ENCODE measurements around the gene CD247.
A peak's percentile ranks its signal among the peaks of the same experiment; 100 is the strongest.

CD247 gene

GRCh38 chr1:167526667-167527383 is 8.5 kb upstream of the CD247 start:
- no peak for DNase-seq
- no peak for ATAC-seq
- no peaks in the 10 kb centered on the region for H3K27me3 Mint-ChIP-seq
- H3K27ac Mint-ChIP-seq = no peak overlapping the region
- no peaks in the 10 kb centered on the region for H3K9me3 Mint-ChIP-seq
- no peak overlapping the region for H3K4me3 Mint-ChIP-seq
- H3K4me1 Mint-ChIP-seq = peaks cover 7% of the 10 kb centered on the region

DNA sequence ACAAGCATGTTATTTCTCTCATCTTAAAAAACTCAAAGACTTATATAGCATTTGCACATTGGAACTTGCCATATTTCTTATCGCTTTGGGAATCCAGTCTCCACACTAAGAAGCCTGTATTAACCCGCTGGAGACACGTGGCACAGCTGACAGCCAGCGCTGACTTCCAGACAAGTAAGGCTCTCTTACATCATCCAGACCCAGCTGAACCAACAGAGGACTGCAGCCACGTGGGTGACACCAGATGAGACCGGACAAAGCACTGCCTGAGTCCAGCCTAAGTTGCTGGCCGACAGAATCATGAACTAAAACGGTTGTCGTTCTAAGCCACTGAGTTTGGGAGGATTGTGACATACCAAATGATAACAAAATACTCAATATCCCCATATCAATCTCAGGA is 6.3 kb upstream of the CD247 start:
- Mint-ChIP-seq H3K9me3 (no peaks in the 10 kb centered on the region), H3K4me1 (peaks cover 13% of the 10 kb centered on the region), H3K27ac (no peak overlapping the region), H3K27me3 (no peaks in the 10 kb centered on the region), H3K4me3 (no peak overlapping the region)
- DNase-seq (no peak), ATAC-seq (no peak)

- ATAC-seq = no peak
- H3K4me1 Mint-ChIP-seq = peaks cover 18% of the 10 kb centered on the region
- no peak overlapping the region for H3K27ac Mint-ChIP-seq
- DNase-seq = no peak
- no peak overlapping the region for H3K4me3 Mint-ChIP-seq
- H3K27me3 Mint-ChIP-seq = no peaks in the 10 kb centered on the region
- H3K9me3 Mint-ChIP-seq = no peaks in the 10 kb centered on the region
These were observed 3.9 kb upstream of the CD247 start for GRCh38 chr1:167522246-167522645.

- Mint-ChIP-seq H3K27ac (no peak overlapping the region), H3K4me3 (no peak overlapping the region), H3K4me1 (peaks cover 25% of the 10 kb centered on the region), H3K9me3 (no peaks in the 10 kb centered on the region), H3K27me3 (no peaks in the 10 kb centered on the region)
- DNase-seq = no peak
- no peak for ATAC-seq
These were observed 2.4 kb upstream of the CD247 start for GRCh38 chr1:167520711-167521206.

GRCh38 chr1:167517535-167518330 is 596 bp downstream of the CD247 start:
- H3K27ac Mint-ChIP-seq = peak overlapping the region; percentile 97 to 99
- H3K4me3 Mint-ChIP-seq = peak overlapping the region; percentile 91 to 99
- no peaks in the 10 kb centered on the region for H3K27me3 Mint-ChIP-seq
- peaks cover 32% of the 10 kb centered on the region for H3K4me1 Mint-ChIP-seq
- no peaks in the 10 kb centered on the region for H3K9me3 Mint-ChIP-seq
- ATAC-seq (peak; percentile 97), DNase-seq (peak; percentile 88 to 92)

- Mint-ChIP-seq H3K4me1 (peaks cover 42% of the 10 kb centered on the region), H3K27me3 (no peaks in the 10 kb centered on the region), H3K27ac (peak overlapping the region; percentile 97 to 99), H3K4me3 (peak overlapping the region; percentile 91 to 99), H3K9me3 (no peaks in the 10 kb centered on the region)
- DNase-seq (peak; percentile 36), ATAC-seq (peak; percentile 34)
These were observed 1.6 kb downstream of the CD247 start for GRCh38 chr1:167516404-167517388.

- DNase-seq (no peak), ATAC-seq (no peak)
- H3K4me1 Mint-ChIP-seq = peaks cover 45% of the 10 kb centered on the region
- H3K27ac Mint-ChIP-seq = peak overlapping the region; percentile 97 to 99
- H3K4me3 Mint-ChIP-seq = peak overlapping the region; percentile 91 to 99
- no peaks in the 10 kb centered on the region for H3K9me3 Mint-ChIP-seq
- H3K27me3 Mint-ChIP-seq = no peaks in the 10 kb centered on the region
These were observed 2.4 kb downstream of the CD247 start for GRCh38 chr1:167515893-167516321.

DNA sequence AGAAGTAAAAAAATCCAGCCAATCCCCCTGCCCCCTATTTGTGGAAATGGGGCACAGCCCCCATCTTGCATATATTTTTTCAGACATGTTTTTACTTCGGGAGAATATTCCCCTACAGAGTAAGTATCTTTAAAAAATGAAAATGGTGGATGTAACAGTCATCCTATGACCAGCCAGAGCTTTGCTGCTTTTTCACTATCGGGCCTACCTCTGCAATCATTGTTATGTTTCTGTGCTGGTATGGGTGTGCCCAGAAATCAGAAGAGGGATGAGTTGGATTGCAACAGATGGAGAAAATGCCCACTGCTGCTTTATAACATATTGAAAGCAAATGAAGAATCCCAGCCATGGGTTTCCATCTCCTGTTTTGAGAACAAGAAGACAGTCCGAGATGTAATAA is 2.9 kb downstream of the CD247 start:
- H3K4me3 Mint-ChIP-seq = peak overlapping the region; percentile 91 to 99
- H3K27ac Mint-ChIP-seq = peak overlapping the region; percentile 19 to 27
- ATAC-seq (no peak), DNase-seq (no peak)
- peaks cover 47% of the 10 kb centered on the region for H3K4me1 Mint-ChIP-seq
- no peaks in the 10 kb centered on the region for H3K27me3 Mint-ChIP-seq
- H3K9me3 Mint-ChIP-seq = no peaks in the 10 kb centered on the region

DNA sequence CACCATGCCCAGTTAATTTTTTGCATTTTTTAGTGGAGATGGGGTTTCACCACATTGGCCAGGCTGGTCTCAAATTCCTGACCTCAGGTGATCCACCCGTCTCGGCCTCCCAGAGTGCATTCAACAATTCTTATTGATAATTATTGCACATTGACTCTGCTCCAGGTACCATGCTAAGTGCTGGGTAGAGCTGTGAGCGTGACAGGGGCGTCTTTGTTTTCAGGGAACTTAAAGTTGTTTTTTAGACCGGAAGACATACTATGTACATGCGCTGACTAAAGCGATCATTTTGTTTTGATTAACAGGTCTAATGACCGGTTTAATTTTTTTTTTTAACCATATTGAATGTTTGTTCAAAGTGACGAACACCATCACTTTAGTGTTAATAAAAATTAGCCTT is 4.0 kb downstream of the CD247 start:
- H3K4me3 Mint-ChIP-seq = peak overlapping the region; percentile 91 to 99
- peaks cover 58% of the 10 kb centered on the region for H3K4me1 Mint-ChIP-seq

GRCh38 chr1:167512046-167512654 is 6.2 kb downstream of the CD247 start:
- Mint-ChIP-seq H3K27me3 (no peaks in the 10 kb centered on the region), H3K27ac (peak overlapping the region; percentile 22 to 71), H3K9me3 (no peaks in the 10 kb centered on the region), H3K4me3 (peak overlapping the region; percentile 75 to 85), H3K4me1 (peaks cover 75% of the 10 kb centered on the region)
- DNase-seq = no peak
- ATAC-seq = peak; percentile 41

More for the DNA sequence above, 4.0 kb downstream of the CD247 start:
- H3K27me3 Mint-ChIP-seq = no peaks in the 10 kb centered on the region
- ATAC-seq = no peak
- peak overlapping the region; percentile 82 to 87 for H3K27ac Mint-ChIP-seq
- H3K9me3 Mint-ChIP-seq = no peaks in the 10 kb centered on the region
- DNase-seq = no peak

DNA sequence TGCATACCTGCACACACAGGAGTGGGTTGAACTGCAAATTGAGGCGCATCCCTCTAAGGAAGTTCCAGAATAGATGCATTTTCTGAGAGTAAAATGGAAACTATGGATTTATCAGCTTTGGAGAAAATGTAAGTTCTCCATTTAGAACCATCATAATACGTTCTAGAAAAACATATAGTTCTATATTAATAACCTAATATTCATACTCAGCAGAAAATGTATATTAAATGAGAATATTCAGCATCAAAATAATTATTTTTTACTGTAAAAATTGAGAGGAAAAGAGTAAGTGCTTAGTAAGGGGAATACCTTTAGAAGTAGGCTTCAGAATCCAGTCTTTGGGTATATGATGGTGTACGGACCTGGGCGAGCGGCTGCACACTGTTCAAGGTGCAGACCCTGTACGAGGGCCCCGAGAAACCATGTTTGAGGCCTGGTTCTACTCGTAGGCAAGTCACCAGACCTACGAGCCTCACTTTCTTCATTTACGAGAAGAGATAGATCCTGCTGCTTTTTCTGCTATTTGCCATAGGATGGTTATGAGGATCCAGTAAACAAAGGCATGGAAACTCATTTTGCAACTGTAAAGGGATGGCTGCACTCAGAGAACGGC is 6.8 kb downstream of the CD247 start:
- ATAC-seq (no peak), DNase-seq (no peak)
- Mint-ChIP-seq H3K4me3 (peak overlapping the region; percentile 75 to 85), H3K27me3 (no peaks in the 10 kb centered on the region), H3K4me1 (peaks cover 81% of the 10 kb centered on the region), H3K9me3 (no peaks in the 10 kb centered on the region), H3K27ac (no peak overlapping the region)

DNA sequence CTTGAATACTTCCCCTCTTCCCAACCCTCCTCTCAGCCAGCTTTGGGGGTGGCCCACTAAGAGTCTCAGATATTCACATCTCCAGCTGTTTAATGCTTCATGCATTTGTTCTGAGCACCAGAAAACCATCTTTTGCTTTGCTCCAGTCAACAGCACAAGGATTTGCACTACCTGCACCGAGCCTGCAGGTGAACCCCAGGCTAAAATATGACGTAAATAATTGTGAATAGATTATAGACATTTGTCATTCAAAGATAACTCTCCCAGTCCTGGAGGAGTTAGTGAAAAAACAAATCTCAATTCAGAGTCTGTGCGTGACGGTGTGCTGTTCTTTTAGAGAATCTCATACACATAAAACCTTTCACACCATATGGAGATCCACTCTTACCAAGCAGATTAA is 7.4 kb downstream of the CD247 start:
- Mint-ChIP-seq H3K27ac (no peak overlapping the region), H3K9me3 (no peaks in the 10 kb centered on the region), H3K4me1 (peaks cover 81% of the 10 kb centered on the region), H3K4me3 (peak overlapping the region; percentile 57 to 63), H3K27me3 (no peaks in the 10 kb centered on the region)
- DNase-seq (no peak), ATAC-seq (no peak)

GRCh38 chr1:167510244-167510643 is 8.1 kb downstream of the CD247 start:
- Mint-ChIP-seq H3K27me3 (no peaks in the 10 kb centered on the region), H3K4me3 (peak overlapping the region; percentile 57 to 63), H3K27ac (peak overlapping the region; percentile 5 to 49), H3K4me1 (peaks cover 87% of the 10 kb centered on the region), H3K9me3 (no peaks in the 10 kb centered on the region)
- no peak for DNase-seq
- peak; percentile 48 for ATAC-seq

DNA sequence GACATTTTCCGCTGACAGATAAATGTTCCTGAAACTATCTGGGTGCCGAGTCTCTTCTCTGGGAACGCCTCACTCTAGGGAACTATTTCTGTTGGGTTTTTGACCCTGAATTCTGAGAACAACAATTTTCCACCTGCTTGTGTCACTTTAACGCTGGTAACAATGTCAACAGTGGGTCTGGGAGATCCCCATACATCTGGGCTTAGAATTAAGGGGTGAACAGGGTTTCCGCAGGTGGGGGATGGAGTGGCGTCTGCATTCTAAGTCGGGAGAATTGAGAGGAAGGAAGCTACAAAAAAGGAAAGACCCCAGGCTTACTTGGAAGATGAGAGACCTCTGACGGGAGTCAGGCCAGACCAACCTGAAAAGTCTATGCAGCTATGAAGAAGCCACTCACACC is 8.7 kb downstream of the CD247 start:
- Mint-ChIP-seq H3K9me3 (no peaks in the 10 kb centered on the region), H3K27ac (peak overlapping the region in 1 of 2 donors; percentile 22), H3K4me1 (peaks cover 93% of the 10 kb centered on the region), H3K27me3 (no peaks in the 10 kb centered on the region), H3K4me3 (peak overlapping the region; percentile 57 to 63)
- ATAC-seq = no peak
- no peak for DNase-seq
